ENCODE results near the gene SACM1L. TPM values are rescaled to one million over a fixed set of nuclear protein-coding genes. Genes with fewer than 3 reads are reported as not detected.

SACM1L gene
- total and polyA plus RNA-seq, 2 donors (not counting 3 experiments of a cell fraction or from before 2014, with no cell fraction given) = 11.9 to 39.9 TPM

GRCh38 chr3:45746777-45747622 lies 57.8 kb downstream of the SACM1L start:
- FAIRE-seq = no peak
- no peaks in the 10 kb centered on the region for H3K79me2 ChIP-seq (ENCODE audit: control insufficient read depth, insufficient read depth, low read length)
- no peak overlapping the region for H3K4me2 ChIP-seq (ENCODE audit: insufficient read depth, low read length)
- H3K9ac ChIP-seq (replicated peaks; ENCODE audit: extremely low read depth, insufficient read depth, low read length) = no peak overlapping the region
- H4K20me1 ChIP-seq (replicated peaks; ENCODE audit: control insufficient read depth, extremely low read depth, insufficient read depth, low read length) = no peaks in the 10 kb centered on the region
- no peak overlapping the region for H3K4me3 ChIP-seq (replicated peaks in 1 of 3; ENCODE audit: insufficient read depth in 1 of 3, low read depth in 1 of 3, low read length in 3 of 3)
- DNase-seq (ENCODE audit: low read depth, low spot score) = no peak
- no peak overlapping the region for H2AFZ ChIP-seq (ENCODE audit: low read depth, low read length)
- ChIA-PET CTCF (no interaction called here), POLR2A (no interaction called here)
- no peaks in the 10 kb centered on the region for H3K9me1 ChIP-seq (replicated peaks; ENCODE audit: control insufficient read depth, extremely low read depth, insufficient read depth, low read length)
- BruUV-seq (replicated peaks) = no TSS peak
- H3K27me3 ChIP-seq (ENCODE audit: control insufficient read depth in 2 of 2, insufficient read depth in 2 of 2, low read length in 2 of 2) = no peaks in the 10 kb centered on the region
- peaks cover 6 to 21% of the 10 kb centered on the region in 2 experiments for H3K36me3 ChIP-seq (ENCODE audit: control insufficient read depth in 2 of 2, extremely low read depth in 1 of 2, insufficient read depth in 2 of 2, low read length in 2 of 2)
- no peaks in the 10 kb centered on the region for H3K4me1 ChIP-seq (ENCODE audit: control insufficient read depth, extremely low read depth, insufficient read depth, low read length)
- TF ChIP-seq FOS (IDR thresholded peaks at IDR 0.05; ENCODE audit: borderline replicate concordance, insufficient read depth, low read length) (no peak), GATA2 (IDR thresholded peaks at IDR 0.05; ENCODE audit: insufficient read depth, insufficient read length, low read depth, low read length) (no peak), MAX (IDR thresholded peaks at IDR 0.05; ENCODE audit: insufficient read depth, insufficient read length) (no peak), POLR2AphosphoS5 (IDR thresholded peaks at IDR 0.05; ENCODE audit: insufficient read depth, low read depth, low read length) (no peak), POLR2A (IDR thresholded peaks at IDR 0.05; ENCODE audit: low read depth, low read length) (no peak), JUN (IDR thresholded peaks at IDR 0.05; ENCODE audit: borderline replicate concordance, insufficient read depth, insufficient read length, low read depth) (no peak), CTCF (IDR thresholded peaks at IDR 0.05; ENCODE audit: extremely low read depth in 1 of 2, insufficient read depth in 1 of 2, low read depth in 1 of 2, low read length in 2 of 2) (no peak), MYC (IDR thresholded peaks at IDR 0.05; ENCODE audit: low read depth, low read length) (no peak), EZH2 (IDR thresholded peaks at IDR 0.05; ENCODE audit: borderline replicate concordance, low read depth, low read length, severe bottlenecking) (no peak)
- intact Hi-C loops (cut with micrococcal nuclease) (no loop called here), dilution Hi-C loops (cut with MboI; ENCODE audit: extremely low pct_ligation_motif_present, low sequenced_read_pairs) (no loop called here)
- no peak overlapping the region for H3K27ac ChIP-seq (ENCODE audit: insufficient read depth, low read depth, low read length)
- no peaks in the 10 kb centered on the region for H3K9me3 ChIP-seq (replicated peaks; ENCODE audit: control insufficient read depth, insufficient read depth, low read length)

Measured in endothelial cell of umbilical vein (primary cell).